CD4-positive, alpha-beta T cell treated with Interleukin-10 for 1 hour (primary cell): ENCODE data around the gene SCD.
"Not testable (repeated sequence)": the region's sequence is repeated elsewhere in the genome, so short reads cannot be mapped to it uniquely, and the experiment has no call there.

Source experiments
- DNase-seq: peaks from one replicate; pipeline ENCODE4 v3.0.0-alpha.2; 2020

Gene SCD

GRCh38 chr10:100362570-100363496, 15.8 kb downstream of the SCD start:
- no peak for DNase-seq

GRCh38 chr10:100364175-100364574, 17.1 kb downstream of the SCD start:
- no peak for DNase-seq

GRCh38 chr10:100364735-100365391, 17.8 kb downstream of the SCD start:
- no peak for DNase-seq

GRCh38 chr10:100368721-100369120, 21.7 kb downstream of the SCD start:
- no peak for DNase-seq

GRCh38 chr10:100370714-100371481, 23.9 kb downstream of the SCD start:
- DNase-seq = peak; percentile 54

GRCh38 chr10:100371482-100372027, 24.5 kb downstream of the SCD start:
- no peak for DNase-seq

- no peak for DNase-seq
Observed at GRCh38 chr10:100372415-100373297, 25.6 kb downstream of the SCD start.

- peak; percentile 88 for DNase-seq
Observed at GRCh38 chr10:100373298-100374199, 26.5 kb downstream of the SCD start.

GRCh38 chr10:100374200-100374655, 27.2 kb downstream of the SCD start:
- no peak for DNase-seq

- not testable (repeated sequence) for DNase-seq
Observed at GRCh38 chr10:100374677-100375353, 27.8 kb downstream of the SCD start.

- not testable (repeated sequence) for DNase-seq
Observed at GRCh38 chr10:100376656-100377055, 29.6 kb downstream of the SCD start.

- peak; percentile 21 for DNase-seq
Observed at GRCh38 chr10:100377830-100378229, 30.8 kb downstream of the SCD start.

GRCh38 chr10:100380400-100380799, 33.4 kb downstream of the SCD start:
- DNase-seq = no peak

- no peak for DNase-seq
Observed at GRCh38 chr10:100382553-100382952, 35.5 kb downstream of the SCD start.

- DNase-seq = no peak
Observed at GRCh38 chr10:100383251-100383650, 36.2 kb downstream of the SCD start.

GRCh38 chr10:100391163-100392002, 44.4 kb downstream of the SCD start:
- no peak for DNase-seq

- DNase-seq = no peak
Observed at GRCh38 chr10:100392686-100393003, 45.6 kb downstream of the SCD start.

GRCh38 chr10:100395626-100396025, 48.6 kb downstream of the SCD start:
- no peak for DNase-seq

- no peak for DNase-seq
Observed at GRCh38 chr10:100396605-100397004, 49.6 kb downstream of the SCD start.
